Measurements from ENCODE around the gene BBS7. TPM values are rescaled to one million over a fixed set of nuclear protein-coding genes. Genes with fewer than 3 reads are reported as not detected.
A peak's percentile ranks its signal among the peaks of the same experiment; 100 is the strongest.

BBS7 gene
- total and polyA plus RNA-seq, 4 donors: 7.0 to 17.5 (median 13.5) TPM

- no peak for ATAC-seq (ENCODE audit: low FRiP score)
- WGBS, 2 donors: 89 to 95% methylated on average over 1 of the region's 1 CpG
These were observed 18.9 kb downstream of the BBS7 start for GRCh38 chr4:121851354-121851753.

GRCh38 chr4:121846662-121847061, 23.6 kb downstream of the BBS7 start:
- no peak for DNase-seq
- H3K4me3 ChIP-seq (ENCODE audit: low read length in 2 of 2): no peak overlapping the region
- no peak overlapping the region for H3K27ac ChIP-seq (ENCODE audit: low read depth in 1 of 2, low read length in 2 of 2)
- 82 to 83% methylated on average over 6 of the region's 6 CpGs for WGBS, 2 donors
- H3K36me3 ChIP-seq (ENCODE audit: control insufficient read depth in 1 of 2, insufficient read depth in 2 of 2, low read length in 1 of 2): no peaks in the 10 kb centered on the region
- no peak for ATAC-seq (ENCODE audit: low FRiP score)
- no peaks in the 10 kb centered on the region for H3K4me1 ChIP-seq (ENCODE audit: control insufficient read depth in 1 of 2, insufficient read depth in 2 of 2, low read length in 2 of 2)
- no peaks in the 10 kb centered on the region for H3K9me3 ChIP-seq (ENCODE audit: control insufficient read depth, low read length)
- intact Hi-C loops (cut with DNase I): no loop called here
- H3K27me3 ChIP-seq (ENCODE audit: control insufficient read depth in 1 of 2, insufficient read depth in 2 of 2, low read length in 1 of 2): no peaks in the 10 kb centered on the region

More at GRCh38 chr4:121851354-121851753, 18.9 kb downstream of the BBS7 start:
- intact Hi-C loops (cut with DNase I): no loop called here
- Histone ChIP-seq H3K36me3 (ENCODE audit: control insufficient read depth in 1 of 2, insufficient read depth in 2 of 2, low read length in 1 of 2) (peaks cover 0 to 7% of the 10 kb centered on the region in 2 donors), H3K27ac (ENCODE audit: low read depth in 1 of 2, low read length in 2 of 2) (no peak overlapping the region), H3K9me3 (ENCODE audit: control insufficient read depth, low read length) (no peaks in the 10 kb centered on the region), H3K27me3 (ENCODE audit: control insufficient read depth in 1 of 2, insufficient read depth in 2 of 2, low read length in 1 of 2) (no peaks in the 10 kb centered on the region), H3K4me3 (ENCODE audit: low read length in 2 of 2) (no peak overlapping the region), H3K4me1 (ENCODE audit: control insufficient read depth in 1 of 2, insufficient read depth in 2 of 2, low read length in 2 of 2) (no peaks in the 10 kb centered on the region)
- DNase-seq: no peak

- H3K4me1 ChIP-seq (ENCODE audit: control insufficient read depth in 1 of 2, insufficient read depth in 2 of 2, low read length in 2 of 2): no peaks in the 10 kb centered on the region
- no peaks in the 10 kb centered on the region for H3K9me3 ChIP-seq (ENCODE audit: control insufficient read depth, low read length)
- no peak for DNase-seq
- 81% methylated on average over 4 of the region's 4 CpGs for WGBS, 2 donors
- intact Hi-C loops (cut with DNase I): no loop called here
- H3K36me3 ChIP-seq (ENCODE audit: control insufficient read depth in 1 of 2, insufficient read depth in 2 of 2, low read length in 1 of 2): peaks cover 0 to 2% of the 10 kb centered on the region in 2 donors
- no peaks in the 10 kb centered on the region for H3K27me3 ChIP-seq (ENCODE audit: control insufficient read depth in 1 of 2, insufficient read depth in 2 of 2, low read length in 1 of 2)
- ATAC-seq (ENCODE audit: low FRiP score): no peak
- no peak overlapping the region for H3K4me3 ChIP-seq (ENCODE audit: low read length in 2 of 2)
- no peak overlapping the region for H3K27ac ChIP-seq (ENCODE audit: low read depth in 1 of 2, low read length in 2 of 2)
These were observed 27.4 kb downstream of the BBS7 start for GRCh38 chr4:121842862-121843261.

- H3K9me3 ChIP-seq (ENCODE audit: control insufficient read depth, low read length): no peaks in the 10 kb centered on the region
- H3K4me1 ChIP-seq (ENCODE audit: control insufficient read depth in 1 of 2, insufficient read depth in 2 of 2, low read length in 2 of 2): no peaks in the 10 kb centered on the region
- H3K27ac ChIP-seq (ENCODE audit: low read depth in 1 of 2, low read length in 2 of 2): no peak overlapping the region
- no peak overlapping the region for H3K4me3 ChIP-seq (ENCODE audit: low read length in 2 of 2)
- intact Hi-C loops (cut with DNase I): no loop called here
- DNase-seq: no peak
- ATAC-seq (ENCODE audit: low FRiP score): no peak
- peaks cover 0 to 3% of the 10 kb centered on the region in 2 donors for H3K36me3 ChIP-seq (ENCODE audit: control insufficient read depth in 1 of 2, insufficient read depth in 2 of 2, low read length in 1 of 2)
- H3K27me3 ChIP-seq (ENCODE audit: control insufficient read depth in 1 of 2, insufficient read depth in 2 of 2, low read length in 1 of 2): no peaks in the 10 kb centered on the region
These were observed 32.1 kb downstream of the BBS7 start for GRCh38 chr4:121838136-121838535.

GRCh38 chr4:121829511-121829910, 40.8 kb downstream of the BBS7 start:
- ATAC-seq (ENCODE audit: low FRiP score) (no peak), DNase-seq (no peak)
- WGBS, 2 donors: 88 to 100% methylated on average over 5 of the region's 5 CpGs

GRCh38 chr4:121827853-121828252, 42.4 kb downstream of the BBS7 start:
- no peaks in the 10 kb centered on the region for H3K36me3 ChIP-seq (ENCODE audit: control insufficient read depth in 1 of 2, insufficient read depth in 2 of 2, low read length in 1 of 2)
- no peak overlapping the region for H3K4me3 ChIP-seq (ENCODE audit: low read length in 2 of 2)
- no peak overlapping the region for H3K27ac ChIP-seq (ENCODE audit: low read depth in 1 of 2, low read length in 2 of 2)
- no peaks in the 10 kb centered on the region for H3K4me1 ChIP-seq (ENCODE audit: control insufficient read depth in 1 of 2, insufficient read depth in 2 of 2, low read length in 2 of 2)
- WGBS, 2 donors: 92 to 95% methylated on average over 1 of the region's 1 CpG
- intact Hi-C loops (cut with DNase I): no loop called here
- H3K9me3 ChIP-seq (ENCODE audit: control insufficient read depth, low read length): no peaks in the 10 kb centered on the region
- no peaks in the 10 kb centered on the region for H3K27me3 ChIP-seq (ENCODE audit: control insufficient read depth in 1 of 2, insufficient read depth in 2 of 2, low read length in 1 of 2)
- no peak for DNase-seq
- ATAC-seq (ENCODE audit: low FRiP score): no peak

More at GRCh38 chr4:121829511-121829910, 40.8 kb downstream of the BBS7 start:
- intact Hi-C loops (cut with DNase I): no loop called here
- no peaks in the 10 kb centered on the region for H3K4me1 ChIP-seq (ENCODE audit: control insufficient read depth in 1 of 2, insufficient read depth in 2 of 2, low read length in 2 of 2)
- no peaks in the 10 kb centered on the region for H3K9me3 ChIP-seq (ENCODE audit: control insufficient read depth, low read length)
- no peak overlapping the region for H3K27ac ChIP-seq (ENCODE audit: low read depth in 1 of 2, low read length in 2 of 2)
- H3K27me3 ChIP-seq (ENCODE audit: control insufficient read depth in 1 of 2, insufficient read depth in 2 of 2, low read length in 1 of 2): no peaks in the 10 kb centered on the region
- no peaks in the 10 kb centered on the region for H3K36me3 ChIP-seq (ENCODE audit: control insufficient read depth in 1 of 2, insufficient read depth in 2 of 2, low read length in 1 of 2)
- no peak overlapping the region for H3K4me3 ChIP-seq (ENCODE audit: low read length in 2 of 2)

- no peaks in the 10 kb centered on the region for H3K4me1 ChIP-seq (ENCODE audit: control insufficient read depth in 1 of 2, insufficient read depth in 2 of 2, low read length in 2 of 2)
- no peaks in the 10 kb centered on the region for H3K36me3 ChIP-seq (ENCODE audit: control insufficient read depth in 1 of 2, insufficient read depth in 2 of 2, low read length in 1 of 2)
- DNase-seq: no peak
- H3K27me3 ChIP-seq (ENCODE audit: control insufficient read depth in 1 of 2, insufficient read depth in 2 of 2, low read length in 1 of 2): no peaks in the 10 kb centered on the region
- WGBS, 2 donors: 35 to 37% methylated on average over 2 of the region's 2 CpGs
- intact Hi-C loops (cut with DNase I): loop anchor here (1.0 to 5.0 kb wide), 2 partner anchors 42 to 45 kb away; partner anchors contain the start of gene BBS7 (in 1 of the 2)
- H3K9me3 ChIP-seq (ENCODE audit: control insufficient read depth, low read length): no peaks in the 10 kb centered on the region
- no peak overlapping the region for H3K4me3 ChIP-seq (ENCODE audit: low read length in 2 of 2)
- no peak overlapping the region for H3K27ac ChIP-seq (ENCODE audit: low read depth in 1 of 2, low read length in 2 of 2)
- ATAC-seq (ENCODE audit: low FRiP score): no peak
These were observed 45.3 kb downstream of the BBS7 start for GRCh38 chr4:121824950-121825349.

- 2 to 3% methylated on average over 8 of the region's 8 CpGs for WGBS, 2 donors
- ATAC-seq (ENCODE audit: low FRiP score) (no peak), DNase-seq (no peak)
- Histone ChIP-seq H3K36me3 (ENCODE audit: control insufficient read depth in 1 of 2, insufficient read depth in 2 of 2, low read length in 1 of 2) (no peaks in the 10 kb centered on the region), H3K27me3 (ENCODE audit: control insufficient read depth in 1 of 2, insufficient read depth in 2 of 2, low read length in 1 of 2) (no peaks in the 10 kb centered on the region), H3K4me3 (ENCODE audit: low read length in 2 of 2) (peak overlapping the region; percentile 47 to 61), H3K9me3 (ENCODE audit: control insufficient read depth, low read length) (no peaks in the 10 kb centered on the region), H3K4me1 (ENCODE audit: control insufficient read depth in 1 of 2, insufficient read depth in 2 of 2, low read length in 2 of 2) (no peaks in the 10 kb centered on the region), H3K27ac (ENCODE audit: low read depth in 1 of 2, low read length in 2 of 2) (no peak overlapping the region)
- intact Hi-C loops (cut with DNase I): loop anchor here (1.0 to 5.0 kb wide), 2 partner anchors 43 to 46 kb away; partner anchors contain the start of gene BBS7 (in 1 of the 2)
These were observed 46.1 kb downstream of the BBS7 start for GRCh38 chr4:121824171-121824527.

GRCh38 chr4:121823505-121824170, 46.6 kb downstream of the BBS7 start, which contains the start of gene CCNA2:
Gene CCNA2, minus strand, starts transcription at chr4:121823883. Its CDS starts 255 bp downstream, at chr4:121823628.
- Histone ChIP-seq H3K4me3 (ENCODE audit: low read length in 2 of 2) (peak within 1 kb of the TSS; percentile 47 to 61), H3K27ac (ENCODE audit: low read depth in 1 of 2, low read length in 2 of 2) (no peak within 1 kb of the TSS), H3K27me3 (ENCODE audit: control insufficient read depth in 1 of 2, insufficient read depth in 2 of 2, low read length in 1 of 2) (no peaks in the 10 kb centered on the region), H3K4me1 (ENCODE audit: control insufficient read depth in 1 of 2, insufficient read depth in 2 of 2, low read length in 2 of 2) (no peaks in the 10 kb centered on the region), H3K9me3 (ENCODE audit: control insufficient read depth, low read length) (no peaks in the 10 kb centered on the region), H3K36me3 (ENCODE audit: control insufficient read depth in 1 of 2, insufficient read depth in 2 of 2, low read length in 1 of 2) (no peaks in the 10 kb centered on the region)
- peak; percentile 100 for ATAC-seq (ENCODE audit: low FRiP score)
- 0% methylated on average over 62 to 63 of the region's 63 CpGs for WGBS, 2 donors
- peak; percentile 98 to 99 for DNase-seq
- intact Hi-C loops (cut with DNase I): loop anchor here (1.0 to 5.0 kb wide), 2 partner anchors 44 to 47 kb away; partner anchors contain the start of gene BBS7 (in 1 of the 2)

All from aorta (tissue), 5 donors.